AG04449 (cell line): Measurements from ENCODE around the gene OR8D4.

Source experiments
- CTCF ChIA-PET: fragments of 350-600 bp; formaldehyde crosslinking; extraction: SDS; loops from one replicate; lab custom pipeline; 2021; ENCODE audit warnings: antibody characterized with exemption; lab: Yijun Ruan, JAX
- POLR2A ChIA-PET: fragments of 400-600, 350-600 bp; formaldehyde crosslinking; extraction: SDS; loops from one replicate; lab custom pipeline; 2020; ENCODE audit warnings: antibody characterized with exemption, inconsistent platforms; lab: Yijun Ruan, JAX
- DNase-seq: peaks from one replicate; pipeline ENCODE4 v3.0.0-alpha.2; 2010; ENCODE audit warnings: low read depth, low spot score
- H3K4me3 ChIP-seq: 2 replicates; pipeline ENCODE4 v1.5.1; 2011; ENCODE audit warnings: low read depth, mild to moderate bottlenecking, control low read depth, low read length
- CTCF ChIP-seq: IDR thresholded peaks from one replicate; pipeline ENCODE4 v1.5.1; 2011; ENCODE audit warnings: mild to moderate bottlenecking, moderate library complexity, low read length, control low read depth, inconsistent platforms; ENCODE audit not compliant: insufficient read depth; ENCODE audit errors: missing control alignments

Gene OR8D4

DNA sequence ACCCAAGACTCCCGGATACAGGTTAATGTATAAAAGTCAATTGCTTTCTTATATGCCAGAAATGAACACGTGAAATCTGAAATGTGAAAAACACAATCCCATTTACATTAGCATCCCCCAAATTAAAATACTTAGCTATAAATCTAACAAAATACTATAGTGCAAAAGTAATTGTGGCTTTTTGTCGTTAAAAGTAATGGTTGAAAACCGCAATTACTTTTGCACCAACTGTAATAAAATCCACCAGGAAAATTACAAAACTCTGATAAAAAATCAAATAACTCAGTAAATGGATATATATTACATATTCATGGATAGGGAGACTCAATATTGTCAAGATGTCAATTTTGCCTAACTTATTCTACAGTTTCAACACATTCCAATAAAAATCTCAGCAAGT lies 21.1 kb upstream of the OR8D4 start:
- POLR2A ChIA-PET, result no interaction called here
- H3K4me3 ChIP-seq, result no peak overlapping the region
- no peak for DNase-seq
- TF ChIP-seq CTCF, result no peak
- CTCF ChIA-PET, result no interaction called here

GRCh38 chr11:123885570-123885969 lies 16.4 kb upstream of the OR8D4 start, which contains the start of gene TMEM225:
Gene TMEM225 (minus strand): TSS chr11:123885670. CDS start chr11:123885425, 245 bp downstream.
- ChIA-PET CTCF (no interaction called here), POLR2A (no interaction called here)
- no peak for DNase-seq
- H3K4me3 ChIP-seq, result no peak within 1 kb of the TSS
- TF ChIP-seq CTCF, result no peak

GRCh38 chr11:123892031-123892430 lies 9.9 kb upstream of the OR8D4 start:
- ChIA-PET POLR2A (no interaction called here), CTCF (interaction anchor here (1.0 kb wide), 1 partner anchor 8 kb away, joined by 3 read pairs; no protein-coding TSS in a partner anchor)
- no peak for DNase-seq
- no peak overlapping the region for H3K4me3 ChIP-seq
- no peak for TF ChIP-seq CTCF

- no peak for TF ChIP-seq CTCF
- ChIA-PET CTCF (interaction anchor here (0.8 kb wide), 1 partner anchor 8 kb away, joined by 3 read pairs; no protein-coding TSS in a partner anchor), POLR2A (no interaction called here)
- DNase-seq, result no peak
- H3K4me3 ChIP-seq, result no peak overlapping the region
These were observed 2.2 kb upstream of the OR8D4 start for GRCh38 chr11:123899792-123900191.

GRCh38 chr11:123903932-123904331 lies 2.0 kb downstream of the OR8D4 start:
- DNase-seq, result no peak

DNA sequence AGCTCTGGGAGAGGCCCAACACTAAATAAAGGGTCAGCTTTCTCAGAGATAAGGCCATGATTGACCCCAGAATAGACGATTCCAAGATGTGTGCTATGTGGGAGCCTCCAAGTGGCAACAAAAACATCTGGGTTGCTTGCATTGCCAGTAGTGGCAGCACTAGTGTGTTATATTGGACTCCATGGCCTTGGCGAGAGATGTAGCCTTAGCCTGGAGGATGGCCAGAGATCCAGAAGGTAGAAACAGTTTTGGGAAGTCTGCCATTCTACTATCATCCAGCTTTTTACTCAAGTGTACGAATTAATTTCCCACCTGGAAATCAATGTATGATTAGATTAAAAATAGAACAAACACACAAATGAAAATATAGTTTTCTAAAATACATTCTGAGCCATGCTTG lies 3.0 kb downstream of the OR8D4 start:
- TF ChIP-seq CTCF, result no peak
- CTCF ChIA-PET, result no interaction called here

More at GRCh38 chr11:123903932-123904331, 2.0 kb downstream of the OR8D4 start:
- ChIA-PET POLR2A (no interaction called here), CTCF (no interaction called here)
- no peak for TF ChIP-seq CTCF
- H3K4me3 ChIP-seq, result no peak overlapping the region

More for the DNA sequence above, 3.0 kb downstream of the OR8D4 start:
- POLR2A ChIA-PET, result no interaction called here
- no peak for DNase-seq
- H3K4me3 ChIP-seq, result no peak overlapping the region
